Activated CD4-positive, alpha-beta T cell treated with anti-CD3 and anti-CD28 coated beads, Interleukin-2, Interleukin-4, amounts not matched to agents 100 ng/mL and 50 ng/mL, durations not matched to agents 16 hours and 8 hours (primary cell): ENCODE results near the gene GSTT2B.
"Not testable (repeated sequence)": the region's sequence is repeated elsewhere in the genome, so short reads cannot be mapped to it uniquely, and the experiment has no call there.

Experiments
- DNase-seq: peaks from one replicate; pipeline ENCODE4 v3.0.0-alpha.2; 2020; ENCODE audit warnings: low spot score

GSTT2B gene, protein sequence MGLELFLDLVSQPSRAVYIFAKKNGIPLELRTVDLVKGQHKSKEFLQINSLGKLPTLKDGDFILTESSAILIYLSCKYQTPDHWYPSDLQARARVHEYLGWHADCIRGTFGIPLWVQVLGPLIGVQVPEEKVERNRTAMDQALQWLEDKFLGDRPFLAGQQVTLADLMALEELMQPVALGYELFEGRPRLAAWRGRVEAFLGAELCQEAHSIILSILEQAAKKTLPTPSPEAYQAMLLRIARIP

DNA sequence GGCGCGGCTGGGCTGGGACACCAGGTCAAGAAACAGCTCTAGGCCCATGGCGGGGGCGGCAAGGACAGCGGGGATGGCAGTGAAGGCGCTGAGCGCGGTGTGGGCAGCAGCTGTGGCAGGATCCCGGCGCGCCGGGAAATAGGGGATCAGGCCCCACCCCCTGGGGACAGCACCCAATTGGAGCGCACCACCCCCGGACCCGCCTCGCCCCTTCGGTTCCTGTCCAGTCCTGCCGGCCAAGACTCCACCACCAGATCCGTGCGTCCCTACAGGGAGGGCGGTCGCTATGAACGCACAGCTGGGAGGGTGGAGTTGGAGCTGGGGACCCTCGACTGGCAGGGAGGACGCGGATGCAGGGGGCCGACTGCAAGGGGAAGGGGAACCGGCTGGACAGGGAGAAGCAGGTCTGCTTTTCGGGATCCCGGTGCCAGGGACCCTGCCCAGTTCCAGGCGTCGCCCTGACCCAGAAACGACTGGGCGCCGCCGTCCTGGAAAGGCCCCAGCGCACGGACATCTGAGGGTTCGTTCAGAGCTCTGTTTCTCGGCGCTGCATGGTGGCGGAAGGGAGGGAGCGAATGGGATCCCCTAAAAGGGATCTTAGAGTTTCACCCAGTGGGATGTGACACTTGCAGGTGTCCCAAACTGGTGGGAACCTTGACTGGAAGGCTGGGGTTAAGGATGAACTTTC, at the start of gene GSTT2B:
Gene GSTT2B (minus strand): TSS at position 112 of the 688 bp plus-strand sequence. CDS start 64 bp downstream, at position 48.
- not testable (repeated sequence) for DNase-seq

GRCh38 chr22:24010018-24010391, 49.0 kb upstream of the GSTT2B start:
- DNase-seq = no peak

GRCh38 chr22:24009227-24010017, 48.4 kb upstream of the GSTT2B start:
- no peak for DNase-seq

- DNase-seq = no peak
These were observed 47.6 kb upstream of the GSTT2B start for GRCh38 chr22:24008381-24009226.

DNA sequence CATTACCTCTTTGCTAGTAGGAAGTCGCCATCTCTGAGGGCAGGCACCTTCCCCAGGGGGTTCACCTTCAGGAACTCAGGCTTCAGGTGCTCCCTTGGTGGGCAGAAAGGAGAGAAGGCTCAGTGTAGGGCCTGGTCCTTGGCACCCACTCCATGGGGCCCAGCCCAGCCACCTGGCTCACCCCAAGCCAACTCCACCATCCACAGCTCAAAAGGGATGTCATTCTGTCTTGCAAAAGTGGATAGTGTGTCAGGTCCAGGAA, 47.0 kb upstream of the GSTT2B start:
- DNase-seq = no peak

GRCh38 chr22:24007253-24008021, 46.4 kb upstream of the GSTT2B start:
- no peak for DNase-seq

GRCh38 chr22:24006914-24007214, 45.9 kb upstream of the GSTT2B start:
- DNase-seq = no peak

DNA sequence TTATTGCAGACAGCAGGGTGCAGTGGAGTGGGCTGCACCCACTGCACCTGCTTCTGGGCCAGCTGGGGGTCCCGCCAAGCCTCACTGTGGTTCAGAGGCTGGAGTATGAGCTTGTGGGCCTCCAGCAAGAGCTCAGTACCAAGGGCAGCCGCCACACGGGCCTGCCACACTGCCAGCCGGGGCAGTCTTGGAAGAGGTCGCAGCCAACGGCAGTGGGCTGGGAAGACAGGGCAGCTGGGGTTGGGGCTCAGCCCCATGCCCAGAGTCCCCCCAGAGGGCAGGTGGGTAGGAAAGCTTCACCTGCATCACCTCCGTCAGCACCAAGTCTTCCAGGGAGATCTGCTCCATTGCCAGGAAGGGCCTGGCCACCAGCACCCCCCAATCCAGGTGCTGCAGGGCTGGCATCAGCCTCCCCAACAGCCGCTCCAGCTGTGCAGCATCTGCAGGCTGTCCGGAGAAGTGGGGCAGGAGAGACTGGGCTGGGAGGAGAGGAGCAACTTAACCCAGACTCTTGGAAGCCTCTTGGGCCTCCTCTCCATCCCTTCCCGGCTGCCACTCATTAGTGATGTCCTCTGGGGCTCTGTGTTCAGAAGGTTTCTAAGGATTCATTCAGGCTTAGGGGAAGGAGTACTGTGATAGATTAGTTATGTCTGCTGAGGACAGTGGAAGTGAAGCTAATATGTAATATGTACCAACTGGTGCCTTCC, 45.4 kb upstream of the GSTT2B start:
- no peak for DNase-seq

GRCh38 chr22:24005201-24005600, 44.2 kb upstream of the GSTT2B start, which contains the start of gene GSTT4:
TSS of gene GSTT4 (minus strand) at chr22:24005453. CDS start at chr22:24005356, 97 bp downstream.
- no peak for DNase-seq

DNA sequence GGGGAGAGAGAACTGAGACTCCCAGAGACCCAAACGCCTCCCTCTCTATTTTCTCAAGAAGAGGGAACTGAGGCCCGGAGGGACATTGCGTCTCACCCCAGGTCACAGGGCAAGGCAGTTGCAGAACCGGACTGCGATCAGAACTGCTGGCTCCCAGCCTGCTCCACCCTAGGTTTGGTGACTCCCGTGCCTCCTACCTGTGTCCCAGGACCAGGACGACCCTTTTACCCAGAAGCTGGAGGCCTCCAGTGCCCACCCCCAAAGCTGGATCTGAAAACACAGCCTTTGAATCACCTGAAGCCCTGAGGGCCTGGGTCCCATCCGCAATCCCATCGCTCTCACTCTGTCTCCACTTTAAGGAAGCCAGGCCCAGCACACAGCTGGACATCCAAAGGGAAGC, 42.9 kb upstream of the GSTT2B start:
- DNase-seq = no peak

- no peak for DNase-seq
These were observed 41.9 kb upstream of the GSTT2B start for GRCh38 chr22:24002851-24003250.

- DNase-seq = no peak
These were observed 41.3 kb upstream of the GSTT2B start for GRCh38 chr22:24002272-24002671.

- DNase-seq = no peak
These were observed 40.3 kb upstream of the GSTT2B start for GRCh38 chr22:24001314-24001713.

DNA sequence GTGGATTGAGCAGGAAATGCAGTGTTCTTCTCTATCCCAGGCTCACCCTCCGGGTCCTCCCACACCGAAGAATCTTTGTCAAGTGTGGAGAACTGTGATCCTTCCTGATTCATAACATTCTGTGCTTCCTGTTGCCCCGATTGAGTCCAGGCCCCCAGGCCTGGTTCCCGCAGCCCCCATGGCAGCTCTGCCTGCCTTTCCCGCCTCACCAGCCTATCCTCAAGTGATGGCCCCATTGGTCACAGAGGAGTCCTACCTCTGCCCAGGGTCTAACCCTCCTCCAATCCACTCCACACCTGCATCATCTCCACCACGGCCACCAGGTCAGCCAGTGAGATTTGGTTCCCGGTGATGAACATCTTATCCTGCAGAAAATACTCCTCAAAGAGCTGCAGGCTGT, 38.8 kb upstream of the GSTT2B start:
- not testable (repeated sequence) for DNase-seq

GRCh38 chr22:23997092-23997491, 36.1 kb upstream of the GSTT2B start:
- DNase-seq = no peak

GRCh38 chr22:23993581-23994177, 32.7 kb upstream of the GSTT2B start:
- not testable (repeated sequence) for DNase-seq

- not testable (repeated sequence) for DNase-seq
These were observed 32.1 kb upstream of the GSTT2B start for GRCh38 chr22:23993080-23993479.

GRCh38 chr22:23989583-23990244, 28.7 kb upstream of the GSTT2B start:
- not testable (repeated sequence) for DNase-seq

DNA sequence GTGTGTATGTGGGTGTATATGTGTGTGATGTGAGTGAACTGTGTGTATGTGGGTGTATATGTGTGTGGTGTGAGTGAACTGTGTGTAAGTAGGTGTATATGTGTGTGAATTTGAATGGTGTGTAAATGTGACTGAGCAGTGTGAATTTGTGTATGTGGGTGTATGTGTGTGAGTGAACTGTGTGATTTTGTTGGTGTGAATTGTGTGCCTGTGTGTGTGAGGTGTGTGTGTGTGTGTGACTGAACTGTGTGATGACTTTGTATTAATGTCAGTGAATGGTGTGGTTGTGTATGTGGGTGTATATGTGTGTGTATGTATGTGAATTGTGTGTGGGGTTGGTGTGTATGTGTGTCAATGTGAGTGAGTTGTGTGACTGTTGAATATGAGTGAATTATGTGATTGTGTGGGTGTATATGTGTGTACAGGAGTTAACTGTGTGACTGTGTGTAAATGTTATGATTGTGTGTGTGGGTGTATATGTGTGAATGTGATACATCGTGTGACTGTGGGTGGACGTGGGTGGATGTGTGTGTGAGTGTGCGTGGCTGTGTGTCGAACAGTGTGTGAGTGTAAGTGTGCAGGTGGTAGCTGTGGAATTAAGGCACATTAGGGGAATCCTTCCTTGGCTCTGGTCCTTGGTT, 25.7 kb upstream of the GSTT2B start:
- not testable (repeated sequence) for DNase-seq
